COR-L47 (cell line): ENCODE results near the gene PHF11.
"Not testable (repeated sequence)": the region's sequence is repeated elsewhere in the genome, so short reads cannot be mapped to it uniquely, and the experiment has no call there.

Experiments used
- DNase-seq: peaks from one replicate; lab custom pipeline; 2025; lab: John Stamatoyannopoulos, UW

PHF11 gene

GRCh38 chr13:49546561-49546960 lies 50.8 kb downstream of the PHF11 start:
- DNase-seq: no peak

GRCh38 chr13:49549289-49549688 lies 53.5 kb downstream of the PHF11 start:
- DNase-seq: no peak

GRCh38 chr13:49550942-49551644 lies 55.3 kb downstream of the PHF11 start:
- no peak for DNase-seq

GRCh38 chr13:49553888-49554287 lies 58.1 kb downstream of the PHF11 start:
- DNase-seq: no peak

GRCh38 chr13:49554387-49554786 lies 58.6 kb downstream of the PHF11 start:
- no peak for DNase-seq

- no peak for DNase-seq
Measured at GRCh38 chr13:49559006-49559405, 63.3 kb downstream of the PHF11 start.

GRCh38 chr13:49560270-49561061 lies 64.7 kb downstream of the PHF11 start:
- peak; percentile 32 for DNase-seq

GRCh38 chr13:49561062-49561410 lies 65.3 kb downstream of the PHF11 start:
- DNase-seq: no peak

- DNase-seq: no peak
Measured at GRCh38 chr13:49563516-49563915, 67.8 kb downstream of the PHF11 start.

GRCh38 chr13:49565461-49565860 lies 69.7 kb downstream of the PHF11 start:
- DNase-seq: not testable (repeated sequence)

- DNase-seq: no peak
Measured at GRCh38 chr13:49566461-49566860, 70.7 kb downstream of the PHF11 start.

- no peak for DNase-seq
Measured at GRCh38 chr13:49567491-49567890, 71.7 kb downstream of the PHF11 start.

GRCh38 chr13:49569993-49570689 lies 74.4 kb downstream of the PHF11 start:
- DNase-seq: peak; percentile 14

GRCh38 chr13:49571299-49572240 lies 75.8 kb downstream of the PHF11 start:
- DNase-seq: no peak
